GM21367 (cell line): ENCODE measurements around the gene NKAPL.

Experiments
- ATAC-seq: cut with Tn5 transposase; IDR thresholded peaks from one replicate; pipeline ENCODE4 v1.9.1; 2021; ENCODE audit not compliant: unreplicated experiment

NKAPL gene

GRCh38 chr6:28258877-28259777 is at the start of gene NKAPL:
NKAPL (plus strand) TSS chr6:28259297; CDS start chr6:28259372, 75 bp downstream.
- no peak for ATAC-seq

- no peak for ATAC-seq
Observed at GRCh38 chr6:28209753-28210535, 49.2 kb upstream of the NKAPL start.

GRCh38 chr6:28211840-28212509 is 47.1 kb upstream of the NKAPL start:
- ATAC-seq = no peak

GRCh38 chr6:28212510-28213212 is 46.4 kb upstream of the NKAPL start:
- peak; percentile 47 for ATAC-seq

- no peak for ATAC-seq
Observed at GRCh38 chr6:28213213-28213523, 45.9 kb upstream of the NKAPL start.

- no peak for ATAC-seq
Observed at GRCh38 chr6:28215425-28215824, 43.7 kb upstream of the NKAPL start.

- ATAC-seq = no peak
Observed at GRCh38 chr6:28217890-28218289, 41.2 kb upstream of the NKAPL start.

- ATAC-seq = peak; percentile 65
Observed at GRCh38 chr6:28218312-28219248, 40.5 kb upstream of the NKAPL start.

GRCh38 chr6:28220257-28221133 is 38.6 kb upstream of the NKAPL start:
- no peak for ATAC-seq

GRCh38 chr6:28224131-28225055 is 34.7 kb upstream of the NKAPL start:
- ATAC-seq = no peak

- peak; percentile 84 for ATAC-seq
Observed at GRCh38 chr6:28225056-28225834, 33.9 kb upstream of the NKAPL start, which contains the start of gene ZSCAN9. ZSCAN9 (plus strand) TSS chr6:28225275; CDS start chr6:28227085, 1,810 bp downstream.

GRCh38 chr6:28226460-28226859 is 32.6 kb upstream of the NKAPL start:
- no peak for ATAC-seq

GRCh38 chr6:28232785-28233184 is 26.3 kb upstream of the NKAPL start:
- ATAC-seq = no peak

- no peak for ATAC-seq
Observed at GRCh38 chr6:28235912-28236452, 23.1 kb upstream of the NKAPL start.

GRCh38 chr6:28239636-28240035 is 19.5 kb upstream of the NKAPL start:
- ATAC-seq = no peak

GRCh38 chr6:28240471-28240870 is 18.6 kb upstream of the NKAPL start:
- ATAC-seq = no peak

GRCh38 chr6:28243946-28244345 is 15.2 kb upstream of the NKAPL start:
- ATAC-seq = no peak
